Keratinocyte (primary cell): Measurements from ENCODE around the gene CCDC34. TPM values are rescaled to one million over a fixed set of nuclear protein-coding genes. Genes with fewer than 3 reads are reported as not detected.

Source experiments
- DNase-seq: peaks from one replicate; pipeline ENCODE4 v3.0.0-alpha.2; 2011; ENCODE audit warnings: low read depth, missing footprints, low spot score
- FAIRE-seq: peaks from 2 replicates; lab custom pipeline; 2011; peaks lifted over from hg19 to GRCh38; lab: Jason Lieb, UNC
- H2AFZ ChIP-seq: 2 replicates; pipeline ENCODE4 v1.6.0; 2012; ENCODE audit warnings: low read length, control low read depth, inconsistent platforms; ENCODE audit not compliant: control insufficient read depth
- H3K27ac ChIP-seq: 2 replicates; pipeline ENCODE4 v1.5.1; 2011; ENCODE audit warnings: low read length; ENCODE audit not compliant: control insufficient read depth, insufficient read depth
- H3K27me3 ChIP-seq: 3 replicates; pipeline ENCODE4 v1.6.0; 2011; ENCODE audit warnings: low read length; ENCODE audit not compliant: control insufficient read depth, insufficient read depth; ENCODE audit errors: extremely low read depth
- H3K36me3 ChIP-seq, 2 experiments: 2 replicates in 1 of 2; 3 replicates in 1 of 2; pipeline ENCODE4 v1.5.1; 2011; ENCODE audit warnings: low read length in 2 of 2, mild to moderate bottlenecking in 1 of 2; ENCODE audit not compliant: control insufficient read depth in 2 of 2, insufficient read depth in 2 of 2; ENCODE audit errors: extremely low read depth in 1 of 2
- H3K4me1 ChIP-seq: 3 replicates; pipeline ENCODE4 v1.5.1; 2011; ENCODE audit warnings: low read length; ENCODE audit not compliant: control insufficient read depth, insufficient read depth; ENCODE audit errors: extremely low read depth
- H3K4me2 ChIP-seq: 3 replicates; pipeline ENCODE4 v1.6.0; 2011; ENCODE audit warnings: low read depth, low read length; ENCODE audit not compliant: control insufficient read depth, insufficient read depth; ENCODE audit errors: extremely low read depth
- H3K4me3 ChIP-seq, 3 experiments: fragments of 200-600 bp in 1 of 3; sonication (generic) in 1 of 3; 2 replicates in 2 of 3; 3 replicates in 1 of 3; pipeline ENCODE4 v1.5.1; 2011 to 2016; ENCODE audit warnings: low read length in 3 of 3, mild to moderate bottlenecking in 3 of 3, control low read depth in 2 of 3, inconsistent platforms in 1 of 3, low read depth in 1 of 3, mixed read lengths in 1 of 3, mixed run types in 1 of 3, moderate library complexity in 1 of 3; ENCODE audit not compliant: control insufficient read depth in 2 of 3, insufficient read depth in 2 of 3; ENCODE audit errors: extremely low read depth in 1 of 3
- H3K79me2 ChIP-seq: 2 replicates; pipeline ENCODE4 v1.6.0; 2012; ENCODE audit warnings: low read length; ENCODE audit not compliant: control insufficient read depth, insufficient read depth
- H3K9ac ChIP-seq: 3 replicates; pipeline ENCODE4 v1.6.0; 2011; ENCODE audit warnings: low read length; ENCODE audit not compliant: control insufficient read depth, insufficient read depth; ENCODE audit errors: extremely low read depth
- H3K9me1 ChIP-seq: 3 replicates; pipeline ENCODE4 v1.6.0; 2011; ENCODE audit warnings: low read length; ENCODE audit not compliant: control insufficient read depth, insufficient read depth; ENCODE audit errors: extremely low read depth
- H3K9me3 ChIP-seq: 2 replicates; pipeline ENCODE4 v1.5.1; 2012; ENCODE audit warnings: low read depth, low read length; ENCODE audit not compliant: control insufficient read depth
- H4K20me1 ChIP-seq: 3 replicates; pipeline ENCODE4 v1.6.0; 2011; ENCODE audit warnings: low read length; ENCODE audit not compliant: control insufficient read depth, insufficient read depth; ENCODE audit errors: extremely low read depth
- CTCF ChIP-seq, 3 experiments: IDR thresholded peaks in 1 of 3; conservative IDR thresholded peaks in 1 of 3; optimal IDR thresholded peaks in 1 of 3; 2 replicates in 2 of 3; 3 replicates in 1 of 3; pipeline versions ENCODE3 to v1.5.1; 2011; ENCODE audit warnings: low read length in 3 of 3, mild to moderate bottlenecking in 3 of 3, moderate library complexity in 2 of 3, control low read depth in 1 of 3, inconsistent platforms in 1 of 3; ENCODE audit not compliant: insufficient read depth in 2 of 3; ENCODE audit errors: extremely low read depth in 1 of 3
- EZH2 ChIP-seq: IDR thresholded peaks from one replicate; pipeline ENCODE4 v1.6.1; 2012; ENCODE audit warnings: inconsistent platforms, mild to moderate bottlenecking, low read length, moderate library complexity
- dilution Hi-C: fragments of 300-500 bp; cut with MboI; formaldehyde crosslinking; loops from one replicate; pipeline ENCODE4 v1.7.0; 2020; ENCODE audit warnings: low sequenced_read_pairs; ENCODE audit not compliant: extremely low pct_ligation_motif_present
- polyA plus RNA-seq, 5 experiments: library from polyadenylated mRNA; depleted of rRNA in 3 of 5; stranded (reverse) in 3 of 5; stranded (forward) in 1 of 5; unstranded in 1 of 5; fragments of >200 nt; gene quantifications; 1 replicate in 1 of 5; 2 replicates in 3 of 5; 3 replicates in 1 of 5; pipeline versions ENCODE4 v1.2.1 to v1.2.3, GENCODE V29; 2011 to 2012; ENCODE audit warnings: missing spikeins in 2 of 5, low read depth in 1 of 5, low replicate concordance in 1 of 5

Gene CCDC34
- polyA plus RNA-seq, 1 donor (not counting 4 experiments of a cell fraction or from before 2014, with no cell fraction given): 4.2 TPM

- Histone ChIP-seq H3K36me3 (no peaks in the 10 kb centered on the region), H3K4me2 (no peak overlapping the region), H3K9me3 (no peaks in the 10 kb centered on the region), H3K27me3 (no peaks in the 10 kb centered on the region), H4K20me1 (no peaks in the 10 kb centered on the region), H3K9ac (no peak overlapping the region), H2AFZ (no peak overlapping the region), H3K27ac (no peak overlapping the region), H3K4me1 (peaks cover 9% of the 10 kb centered on the region), H3K9me1 (no peaks in the 10 kb centered on the region), H3K79me2 (no peaks in the 10 kb centered on the region), H3K4me3 (no peak overlapping the region)
- no peak for FAIRE-seq
- dilution Hi-C loops: no loop called here
- no peak for DNase-seq
- TF ChIP-seq CTCF (optimal IDR thresholded peaks at IDR 0.05 in 1 of 3, IDR thresholded peaks at IDR 0.05 in 1 of 3, conservative IDR thresholded peaks at IDR 0.05 in 1 of 3; ENCODE audit: extremely low read depth in 1 of 3, insufficient read depth in 2 of 3, low read length in 3 of 3) (no peak), EZH2 (no peak)
These were observed 47.2 kb downstream of the CCDC34 start for GRCh38 chr11:27315836-27316235.

DNA sequence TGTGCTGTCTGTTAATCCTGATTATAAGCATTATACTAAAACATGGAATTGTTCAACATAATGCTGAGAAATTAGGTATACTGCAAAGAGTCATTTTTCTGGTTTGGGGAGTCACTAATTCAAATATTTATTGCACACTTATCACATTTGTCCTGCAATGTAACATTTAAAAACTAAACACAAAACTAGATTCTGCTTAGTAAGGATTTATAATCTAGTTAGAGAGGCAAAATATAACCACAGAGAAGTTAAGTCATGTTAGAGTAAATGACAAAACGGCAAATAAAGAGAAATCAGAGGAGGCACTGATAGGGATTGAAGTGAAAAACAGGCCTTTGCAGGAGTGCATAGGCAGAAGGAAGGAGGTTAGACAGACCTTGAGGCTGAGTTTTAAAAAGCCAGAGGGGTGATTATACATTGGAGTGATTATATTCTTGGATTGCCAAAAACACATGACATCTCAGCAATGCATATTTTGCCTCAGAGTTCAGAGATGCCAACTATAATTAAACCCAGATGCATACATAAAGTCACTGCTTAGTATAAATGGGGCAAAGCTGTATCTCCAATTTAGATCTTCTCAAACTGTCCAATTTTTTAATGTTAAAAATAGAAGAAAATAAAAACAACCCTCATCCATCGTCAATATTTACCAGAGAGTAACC, 49.7 kb downstream of the CCDC34 start:
- H3K27me3 ChIP-seq: no peaks in the 10 kb centered on the region
- no peak for TF ChIP-seq CTCF (optimal IDR thresholded peaks at IDR 0.05 in 1 of 3, IDR thresholded peaks at IDR 0.05 in 1 of 3, conservative IDR thresholded peaks at IDR 0.05 in 1 of 3; ENCODE audit: extremely low read depth in 1 of 3, insufficient read depth in 2 of 3, low read length in 3 of 3)
- TF ChIP-seq EZH2: no peak
- H3K4me1 ChIP-seq: peaks cover 3% of the 10 kb centered on the region
- H4K20me1 ChIP-seq: no peaks in the 10 kb centered on the region
- H3K9me1 ChIP-seq: no peaks in the 10 kb centered on the region
- H2AFZ ChIP-seq: no peak overlapping the region
- no peaks in the 10 kb centered on the region for H3K9me3 ChIP-seq
- no peak overlapping the region for H3K4me3 ChIP-seq
- DNase-seq (no peak), FAIRE-seq (no peak)
- H3K27ac ChIP-seq: no peak overlapping the region
- no peak overlapping the region for H3K9ac ChIP-seq
- no peaks in the 10 kb centered on the region for H3K36me3 ChIP-seq
- H3K4me2 ChIP-seq: no peak overlapping the region
- no peaks in the 10 kb centered on the region for H3K79me2 ChIP-seq
- dilution Hi-C loops: no loop called here
